HepG2 (cell line): Measurements from ENCODE around the gene GYS1. TPM values are rescaled to one million over a fixed set of nuclear protein-coding genes. Genes with fewer than 3 reads are reported as not detected.

Experiments used
- ATAC-seq: fragments of 200-7000 bp; cut with Tn5 transposase; 3 replicates; pipeline ENCODE4 v1.9.1; 2020; ENCODE audit warnings: mild to moderate bottlenecking, moderate library complexity
- BruUV-seq: library from RNA; stranded (reverse); fragments of 400-500 nt; replicated peaks from 2 replicates; lab custom pipeline; 2021; lab: Mats Ljungman, UMichigan
- CTCF ChIA-PET: fragments of 300-600 bp; formaldehyde crosslinking; extraction: SDS; loops from one replicate; lab custom pipeline; 2021; ENCODE audit warnings: low total read pairs, inconsistent platforms, low intra/inter-chr PET ratio; lab: Yijun Ruan, JAX
- POLR2A ChIA-PET: fragments of 350-600 bp; sonication (Branson Sonifier 250); formaldehyde crosslinking; loops from one replicate; lab custom pipeline; 2020; ENCODE audit warnings: antibody characterized with exemption, inconsistent platforms; lab: Yijun Ruan, JAX
- DNase-seq: peaks from one replicate; pipeline ENCODE4 v3.0.0-alpha.2; 2015; ENCODE audit warnings: low spot score
- FAIRE-seq: peaks from 3 replicates; lab custom pipeline; 2011; peaks lifted over from hg19 to GRCh38; lab: Jason Lieb, UNC
- H2AFZ ChIP-seq: one replicate; pipeline ENCODE4 v1.6.1; 2011; ENCODE audit warnings: low read length, inconsistent platforms
- H3K27ac ChIP-seq: fragments of 300-600 bp; 3 replicates; pipeline ENCODE4 v1.8.0; 2011; ENCODE audit warnings: mixed run types, mild to moderate bottlenecking, mixed read lengths, low read length, inconsistent platforms; ENCODE audit not compliant: insufficient read depth; ENCODE audit errors: extremely low read length
- H3K27me3 ChIP-seq, 2 experiments: fragments of 200-600 bp in 1 of 2; 2 replicates in 1 of 2; 3 replicates in 1 of 2; pipeline versions ENCODE4 v1.6.0 to v1.8.0; 2011; ENCODE audit warnings: low read length in 2 of 2, mild to moderate bottlenecking in 2 of 2, moderate library complexity in 2 of 2, inconsistent platforms in 1 of 2; ENCODE audit not compliant: insufficient read depth in 2 of 2, control insufficient read depth in 1 of 2
- H3K36me3 ChIP-seq, 2 experiments: fragments of 200-600 bp in 1 of 2; replicated peaks in 1 of 2; 2 replicates in 1 of 2; 3 replicates in 1 of 2; pipeline versions ENCODE4 v1.5.1 to v1.8.0; 2011; ENCODE audit warnings: low read length in 2 of 2, inconsistent platforms in 1 of 2; ENCODE audit not compliant: insufficient read depth in 2 of 2, control insufficient read depth in 1 of 2
- H3K4me1 ChIP-seq: 2 replicates; pipeline ENCODE4 v1.5.1; 2012; ENCODE audit warnings: low read length, inconsistent platforms; ENCODE audit not compliant: insufficient read depth
- H3K4me2 ChIP-seq: 2 replicates; pipeline ENCODE4 v1.6.0; 2011; ENCODE audit warnings: low read depth, low read length, inconsistent platforms
- H3K4me3 ChIP-seq, 3 experiments: fragments of 200-600 bp in 1 of 3; sonication (generic), shearing (Covaris generic) in 1 of 3; replicated peaks in 1 of 3; 2 replicates each; pipeline ENCODE4 v1.5.1; 2011 to 2016; ENCODE audit warnings: low read length in 3 of 3, inconsistent platforms in 2 of 3, low read depth in 2 of 3, mild to moderate bottlenecking in 2 of 3, control low read depth in 1 of 3, mixed read lengths in 1 of 3; ENCODE audit not compliant: insufficient read depth in 1 of 3
- H3K79me2 ChIP-seq: one replicate; pipeline ENCODE4 v1.6.1; 2011; ENCODE audit warnings: low read length, inconsistent platforms; ENCODE audit not compliant: insufficient read depth
- H3K9ac ChIP-seq: 2 replicates; pipeline ENCODE4 v1.6.0; 2011; ENCODE audit warnings: mild to moderate bottlenecking, low read depth, low read length, inconsistent platforms; ENCODE audit not compliant: insufficient read depth
- H3K9me3 ChIP-seq: 2 replicates; pipeline ENCODE4 v1.5.1; 2012; ENCODE audit warnings: mild to moderate bottlenecking, low read length
- H4K20me1 ChIP-seq: 2 replicates; pipeline ENCODE4 v1.6.0; 2011; ENCODE audit warnings: inconsistent platforms, mild to moderate bottlenecking, low read length, moderate library complexity; ENCODE audit not compliant: insufficient read depth
- ATM ChIP-seq: fragments of 450-650 bp; IDR thresholded peaks from 2 replicates; pipeline ENCODE4 v1.7.1; 2017; ENCODE audit warnings: mild to moderate bottlenecking, borderline replicate concordance
- CBX2 ChIP-seq, 2 experiments: fragments of 200-600 bp in 1 of 2; sonication (generic); formaldehyde crosslinking in 1 of 2; IDR thresholded peaks; 2 replicates each; pipeline versions ENCODE4 v1.7.0 to v1.8.1; 2018 to 2022; ENCODE audit warnings: low read depth in 2 of 2, low read length in 1 of 2, mild to moderate bottlenecking in 1 of 2, missing genetic modification reagents in 1 of 2
- MZF1 ChIP-seq: sonication (generic); formaldehyde crosslinking; IDR thresholded peaks from 2 replicates; pipeline ENCODE4 v1.8.1; 2023; ENCODE audit warnings: mild to moderate bottlenecking, missing genetic modification reagents, borderline replicate concordance
- RAD21 ChIP-seq: fragments of 450-650 bp; formaldehyde crosslinking; IDR thresholded peaks from 2 replicates; pipeline ENCODE4 v1.5.0; 2020; ENCODE audit warnings: mild to moderate bottlenecking
- TBX2 ChIP-seq: sonication (generic); formaldehyde crosslinking; IDR thresholded peaks from 2 replicates; pipeline ENCODE4 v1.5.0; 2020; ENCODE audit warnings: missing genetic modification reagents, mild to moderate bottlenecking, borderline replicate concordance
- TGIF2 ChIP-seq: IDR thresholded peaks from 2 replicates; pipeline ENCODE4 v1.6.1; 2016; ENCODE audit warnings: control low read depth, missing compliant biosample characterization
- ZNF136 ChIP-seq: sonication (generic); formaldehyde crosslinking; IDR thresholded peaks from 2 replicates; pipeline ENCODE4 v1.8.1; 2022; ENCODE audit warnings: low read depth, mild to moderate bottlenecking, moderate library complexity, missing genetic modification reagents
- ZNF207 ChIP-seq: fragments of 450-650 bp; IDR thresholded peaks from 2 replicates; pipeline ENCODE4 v1.6.1; 2016; ENCODE audit warnings: antibody characterized with exemption, borderline replicate concordance
- ZNF331 ChIP-seq: sonication (generic); formaldehyde crosslinking; IDR thresholded peaks from 2 replicates; pipeline ENCODE4 v1.4.0; 2020; ENCODE audit warnings: missing genetic modification reagents
- WGBS: methylation state at CpG from one replicate; pipeline ENCODE4 v1.1.6; 2017; ENCODE audit warnings: low lambda C conversion rate; 5-methylcytosine and 5-hydroxymethylcytosine counted together
- in situ Hi-C: cut with HindIII; loops from 2 replicates; pipeline ENCODE4 v1.10.0; 2017; ENCODE audit warnings: low pct_unique_long_range_greater_than_20kb; ENCODE audit not compliant: extremely low pct_ligation_motif_present
- intact Hi-C: fragments of 100-400 bp; cut with micrococcal nuclease; formaldehyde crosslinking; loops from one replicate; pipeline ENCODE4 v1.10.0; 2022; ENCODE audit not compliant: unreplicated experiment
- polyA plus RNA-seq, 8 experiments: library from polyadenylated mRNA; depleted of rRNA in 3 of 8; stranded (reverse) in 7 of 8; unstranded in 1 of 8; fragments of >200 nt; fragmentation: Illumina TruSeq in 4 of 8; extraction: Trizol in 4 of 8; gene quantifications; 2 replicates each; pipeline versions ENCODE4 v1.2.1 to v1.2.3, GENCODE V29; 2011 to 2016; ENCODE audit warnings: low read depth in 4 of 8, missing spikeins in 1 of 8, mixed read lengths in 1 of 8; ENCODE audit not compliant: insufficient read depth in 1 of 8
- total RNA-seq, 5 experiments: library from RNA; depleted of rRNA; stranded (reverse); fragments of >200 nt; fragmentation: Illumina TruSeq; extraction: Trizol; gene quantifications; 2 replicates each; pipeline ENCODE4 v1.2.3, GENCODE V29; 2016; ENCODE audit warnings: low read depth in 1 of 5
- TF ChIP-seq, protein P1 (sequence below): sonication (generic); formaldehyde crosslinking; IDR thresholded peaks from 2 replicates; pipeline ENCODE4 v1.5.0; 2020; ENCODE audit warnings: mild to moderate bottlenecking, missing genetic modification reagents
- TF ChIP-seq, protein P2 (sequence below): sonication (generic); formaldehyde crosslinking; IDR thresholded peaks from 2 replicates; pipeline ENCODE4 v1.8.0; 2022; ENCODE audit warnings: mild to moderate bottlenecking, missing genetic modification reagents, borderline replicate concordance
- TF ChIP-seq, protein P3 (sequence below), 2 experiments: IDR thresholded peaks; 2 replicates each; pipeline ENCODE4 v1.6.1; 2011 to 2012; ENCODE audit warnings: low read length in 2 of 2, borderline replicate concordance in 1 of 2, low read depth in 1 of 2, mild to moderate bottlenecking in 1 of 2, moderate library complexity in 1 of 2

GYS1 gene
- total and polyA plus RNA-seq, 2 of the 13 experiments (the other 11 are each of a cell fraction or from before 2014, with no cell fraction given), result 18.4 to 42.1 TPM

DNA sequence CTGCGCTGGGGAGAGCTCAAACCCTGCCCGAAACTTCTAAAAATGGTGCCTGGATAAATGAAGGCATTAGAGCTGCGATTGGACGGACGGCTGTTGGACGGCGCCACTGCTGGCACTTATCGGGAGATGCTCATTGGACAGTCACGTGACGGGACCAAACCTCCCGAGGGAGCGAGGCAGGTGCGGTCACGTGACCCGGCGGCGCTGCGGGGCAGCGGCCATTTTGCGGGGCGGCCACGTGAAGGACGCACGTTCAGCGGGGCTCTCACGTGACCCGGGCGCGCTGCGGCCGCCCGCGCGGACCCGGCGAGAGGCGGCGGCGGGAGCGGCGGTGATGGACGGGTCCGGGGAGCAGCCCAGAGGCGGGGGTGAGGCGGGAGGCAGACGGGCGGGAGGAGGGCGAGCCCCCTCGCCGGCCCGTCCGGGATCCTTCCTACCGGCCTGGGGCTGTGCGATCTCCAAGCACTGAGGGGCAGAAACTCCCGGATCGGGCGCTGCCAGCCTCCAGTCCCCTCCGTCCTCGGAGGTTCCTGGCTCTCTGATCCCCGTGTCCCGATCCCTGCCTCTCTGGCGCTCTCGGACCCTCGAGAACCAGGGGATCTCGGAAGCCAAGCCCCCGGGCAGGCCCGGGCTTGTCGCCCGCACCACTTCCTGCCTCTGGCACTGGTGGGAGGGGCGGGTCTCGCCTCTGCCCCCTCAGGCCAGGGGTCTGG lies 38.4 kb downstream of the GYS1 start, which contains the start of gene BAX:
Gene BAX, plus strand, starts transcription at position 281 of the 713 bp plus-strand sequence. Its CDS starts 54 bp downstream, at position 335.
- peaks cover 85% of the 10 kb centered on the region for H3K4me1 ChIP-seq
- H3K4me2 ChIP-seq, result peak within 1 kb of the TSS; percentile 97
- TSS peak; percentile 86 for BruUV-seq
- H3K4me3 ChIP-seq, result peak within 1 kb of the TSS; percentile 76 to 84 (median 81)
- peak within 1 kb of the TSS; percentile 89 for H3K9ac ChIP-seq
- FAIRE-seq (peak; percentile 85), ATAC-seq (peak; percentile 81), DNase-seq (peak; percentile 96)
- no peaks in the 10 kb centered on the region; the same call in 1 of the 2 replicates for H4K20me1 ChIP-seq
- H3K9me3 ChIP-seq, result no peaks in the 10 kb centered on the region
- intact Hi-C loops (no loop called here), in situ Hi-C loops (no loop called here)
- H3K36me3 ChIP-seq, result peaks cover 2 to 3% of the 10 kb centered on the region in 2 experiments; a peak in 1 of 5 replicates
- POLR2A ChIA-PET, result interaction anchor here (0.6 to 7.8 kb wide), 13 partner anchors 7 to 148 kb away, joined by 3 to 153 read pairs (median 10); partner anchors contain the start of genes DHDH, FTL, GYS1 and NUCB1
- CTCF ChIA-PET, result no interaction called here
- no peak within 1 kb of the TSS for H2AFZ ChIP-seq
- no peaks in the 10 kb centered on the region for H3K27me3 ChIP-seq
- H3K79me2 ChIP-seq, result peaks cover 19% of the 10 kb centered on the region
- WGBS, result 0% methylated on average over 11 of the region's 71 CpGs
- peak within 1 kb of the TSS; percentile 82 for H3K27ac ChIP-seq
- TF ChIP-seq ZNF136 (no peak; the same call in 1 of the 2 replicates), ATM (no peak), TGIF2 (CRISPR knock-in tag) (no peak), ZNF207 (peak; percentile 94; the same call in 1 of the 2 replicates), RAD21 (CRISPR knock-in tag) (peak; percentile 71), TBX2 (peak; percentile 76), ZNF331 (peak; percentile 15; the same call in 1 of the 2 replicates), MZF1 (CRISPR knock-in tag) (no peak), CBX2 (IDR thresholded peaks at IDR 0.05; ENCODE audit: low read depth, low read length) (no peak), CBX2 (CRISPR knock-in tag; IDR thresholded peaks at IDR 0.05; ENCODE audit: low read depth) (no peak)
- TF ChIP-seq, protein P1, sequence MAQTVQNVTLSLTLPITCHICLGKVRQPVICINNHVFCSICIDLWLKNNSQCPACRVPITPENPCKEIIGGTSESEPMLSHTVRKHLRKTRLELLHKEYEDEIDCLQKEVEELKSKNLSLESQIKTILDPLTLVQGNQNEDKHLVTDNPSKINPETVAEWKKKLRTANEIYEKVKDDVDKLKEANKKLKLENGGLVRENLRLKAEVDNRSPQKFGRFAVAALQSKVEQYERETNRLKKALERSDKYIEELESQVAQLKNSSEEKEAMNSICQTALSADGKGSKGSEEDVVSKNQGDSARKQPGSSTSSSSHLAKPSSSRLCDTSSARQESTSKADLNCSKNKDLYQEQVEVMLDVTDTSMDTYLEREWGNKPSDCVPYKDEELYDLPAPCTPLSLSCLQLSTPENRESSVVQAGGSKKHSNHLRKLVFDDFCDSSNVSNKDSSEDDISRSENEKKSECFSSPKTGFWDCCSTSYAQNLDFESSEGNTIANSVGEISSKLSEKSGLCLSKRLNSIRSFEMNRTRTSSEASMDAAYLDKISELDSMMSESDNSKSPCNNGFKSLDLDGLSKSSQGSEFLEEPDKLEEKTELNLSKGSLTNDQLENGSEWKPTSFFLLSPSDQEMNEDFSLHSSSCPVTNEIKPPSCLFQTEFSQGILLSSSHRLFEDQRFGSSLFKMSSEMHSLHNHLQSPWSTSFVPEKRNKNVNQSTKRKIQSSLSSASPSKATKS (CRISPR knock-in tag), result no peak
- TF ChIP-seq, protein P2, sequence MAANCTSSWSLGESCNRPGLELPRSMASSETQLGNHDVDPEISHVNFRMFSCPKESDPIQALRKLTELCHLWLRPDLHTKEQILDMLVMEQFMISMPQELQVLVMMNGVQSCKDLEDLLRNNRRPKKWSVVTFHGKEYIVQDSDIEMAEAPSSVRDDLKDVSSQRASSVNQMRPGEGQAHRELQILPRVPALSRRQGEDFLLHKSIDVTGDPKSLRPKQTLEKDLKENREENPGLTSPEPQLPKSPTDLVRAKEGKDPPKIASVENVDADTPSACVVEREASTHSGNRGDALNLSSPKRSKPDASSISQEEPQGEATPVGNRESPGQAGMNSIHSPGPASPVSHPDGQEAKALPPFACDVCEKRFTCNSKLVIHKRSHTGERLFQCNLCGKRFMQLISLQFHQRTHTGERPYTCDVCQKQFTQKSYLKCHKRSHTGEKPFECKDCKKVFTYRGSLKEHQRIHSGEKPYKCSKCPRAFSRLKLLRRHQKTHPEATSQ (CRISPR knock-in tag), result no peak; the same call in 1 of the 2 replicates
- TF ChIP-seq, protein P3, sequence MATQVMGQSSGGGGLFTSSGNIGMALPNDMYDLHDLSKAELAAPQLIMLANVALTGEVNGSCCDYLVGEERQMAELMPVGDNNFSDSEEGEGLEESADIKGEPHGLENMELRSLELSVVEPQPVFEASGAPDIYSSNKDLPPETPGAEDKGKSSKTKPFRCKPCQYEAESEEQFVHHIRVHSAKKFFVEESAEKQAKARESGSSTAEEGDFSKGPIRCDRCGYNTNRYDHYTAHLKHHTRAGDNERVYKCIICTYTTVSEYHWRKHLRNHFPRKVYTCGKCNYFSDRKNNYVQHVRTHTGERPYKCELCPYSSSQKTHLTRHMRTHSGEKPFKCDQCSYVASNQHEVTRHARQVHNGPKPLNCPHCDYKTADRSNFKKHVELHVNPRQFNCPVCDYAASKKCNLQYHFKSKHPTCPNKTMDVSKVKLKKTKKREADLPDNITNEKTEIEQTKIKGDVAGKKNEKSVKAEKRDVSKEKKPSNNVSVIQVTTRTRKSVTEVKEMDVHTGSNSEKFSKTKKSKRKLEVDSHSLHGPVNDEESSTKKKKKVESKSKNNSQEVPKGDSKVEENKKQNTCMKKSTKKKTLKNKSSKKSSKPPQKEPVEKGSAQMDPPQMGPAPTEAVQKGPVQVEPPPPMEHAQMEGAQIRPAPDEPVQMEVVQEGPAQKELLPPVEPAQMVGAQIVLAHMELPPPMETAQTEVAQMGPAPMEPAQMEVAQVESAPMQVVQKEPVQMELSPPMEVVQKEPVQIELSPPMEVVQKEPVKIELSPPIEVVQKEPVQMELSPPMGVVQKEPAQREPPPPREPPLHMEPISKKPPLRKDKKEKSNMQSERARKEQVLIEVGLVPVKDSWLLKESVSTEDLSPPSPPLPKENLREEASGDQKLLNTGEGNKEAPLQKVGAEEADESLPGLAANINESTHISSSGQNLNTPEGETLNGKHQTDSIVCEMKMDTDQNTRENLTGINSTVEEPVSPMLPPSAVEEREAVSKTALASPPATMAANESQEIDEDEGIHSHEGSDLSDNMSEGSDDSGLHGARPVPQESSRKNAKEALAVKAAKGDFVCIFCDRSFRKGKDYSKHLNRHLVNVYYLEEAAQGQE (IDR thresholded peaks at IDR 0.05; ENCODE audit: borderline replicate concordance in 1 of 2, low read depth in 1 of 2, low read length in 2 of 2), result no peak
